GM23338 (cell line): Measurements from ENCODE around the gene APMAP. TPM values are rescaled to one million over a fixed set of nuclear protein-coding genes. Genes with fewer than 3 reads are reported as not detected.

Source experiments
- ATAC-seq: fragments of 200-7000 bp; cut with Tn5 transposase; 3 replicates; pipeline ENCODE4 v1.9.1; 2020
- DNase-seq: peaks from one replicate; pipeline ENCODE4 v3.0.0-alpha.2; 2015; ENCODE audit warnings: low spot score
- H2AFZ ChIP-seq: fragments of 200-600 bp; sonication (generic); 2 replicates; pipeline ENCODE4 v1.8.0; 2016; ENCODE audit warnings: antibody characterized with exemption, mild to moderate bottlenecking, moderate library complexity
- H3F3A ChIP-seq: fragments of 200-600 bp; sonication (generic); replicated peaks from 2 replicates; pipeline ENCODE4 v1.8.0; 2017; ENCODE audit warnings: antibody characterized with exemption, mixed run types, low read depth
- H3K27ac ChIP-seq: fragments of 200-600 bp; sonication (generic); 2 replicates; pipeline ENCODE4 v1.6.1; 2016; ENCODE audit warnings: low read depth
- H3K27me3 ChIP-seq: fragments of 200-600 bp; sonication (generic); 2 replicates; pipeline ENCODE4 v1.8.0; 2016; ENCODE audit warnings: mild to moderate bottlenecking, mixed run types, moderate library complexity; ENCODE audit not compliant: insufficient read depth
- H3K36me3 ChIP-seq: fragments of 200-600 bp; sonication (generic); 2 replicates; pipeline ENCODE4 v1.8.0; 2016; ENCODE audit warnings: mild to moderate bottlenecking; ENCODE audit not compliant: insufficient read depth
- H3K4me1 ChIP-seq: fragments of 200-600 bp; sonication (generic); 2 replicates; pipeline ENCODE4 v1.8.0; 2016; ENCODE audit warnings: mild to moderate bottlenecking, moderate library complexity; ENCODE audit not compliant: insufficient read depth
- H3K4me2 ChIP-seq: fragments of 200-600 bp; sonication (generic); 2 replicates; pipeline ENCODE4 v1.7.1; 2017; ENCODE audit warnings: mixed run types
- H3K4me3 ChIP-seq: fragments of 200-600 bp; sonication (generic); 2 replicates; pipeline ENCODE4 v1.6.1; 2016; ENCODE audit warnings: mixed run types
- H3K79me2 ChIP-seq: fragments of 200-600 bp; sonication (generic); replicated peaks from 2 replicates; pipeline ENCODE4 v1.8.0; 2017; ENCODE audit warnings: mild to moderate bottlenecking; ENCODE audit not compliant: insufficient read depth
- H3K9me2 ChIP-seq: fragments of 200-600 bp; sonication (generic); 2 replicates; pipeline ENCODE4 v1.8.0; 2017; ENCODE audit not compliant: insufficient read depth
- H4K20me1 ChIP-seq: fragments of 200-600 bp; sonication (generic); replicated peaks from 2 replicates; pipeline ENCODE4 v1.8.0; 2017; ENCODE audit warnings: mild to moderate bottlenecking; ENCODE audit not compliant: insufficient read depth
- H3K27ac Mint-ChIP-seq: 2 replicates; pipeline ENCODE4 v1.8.0; 2020; ENCODE audit warnings: inconsistent platforms, mild to moderate bottlenecking, moderate library complexity, mixed read lengths
- H3K27me3 Mint-ChIP-seq: 3 replicates; pipeline ENCODE4 v1.8.0; 2022; ENCODE audit warnings: low read depth, mild to moderate bottlenecking, moderate library complexity, mixed read lengths, inconsistent platforms; ENCODE audit not compliant: insufficient read depth, poor library complexity
- H3K36me3 Mint-ChIP-seq: 3 replicates; pipeline ENCODE4 v1.8.0; 2021; ENCODE audit warnings: low read depth, mild to moderate bottlenecking, inconsistent platforms, moderate library complexity, mixed read lengths
- H3K4me1 Mint-ChIP-seq: 3 replicates; pipeline ENCODE4 v1.8.0; 2020; ENCODE audit warnings: mild to moderate bottlenecking, inconsistent platforms, mixed read lengths
- H3K4me3 Mint-ChIP-seq: 3 replicates; pipeline ENCODE4 v1.8.0; 2021; ENCODE audit warnings: moderate library complexity, mild to moderate bottlenecking, inconsistent platforms, mixed read lengths
- H3K9me3 Mint-ChIP-seq: 3 replicates; pipeline ENCODE4 v1.8.0; 2020; ENCODE audit warnings: moderate library complexity, mild to moderate bottlenecking, inconsistent platforms, mixed read lengths
- CTCF ChIP-seq, 2 experiments: fragments of 200-600 bp in 1 of 2; sonication (generic) in 1 of 2; conservative IDR thresholded peaks; 2 replicates each; pipeline versions ENCODE4 v1.5.1 to v1.6.1; 2016 to 2017; ENCODE audit warnings: antibody characterized with exemption in 2 of 2, low read depth in 2 of 2, mild to moderate bottlenecking in 2 of 2, moderate library complexity in 1 of 2
- POLR2AphosphoS5 ChIP-seq: IDR thresholded peaks from 2 replicates; pipeline ENCODE4 v1.6.1; 2016; ENCODE audit warnings: antibody characterized with exemption, low read depth
- ZNF114 ChIP-seq: fragments of 250-450 bp; sonication (Bioruptor Pico); IDR thresholded peaks from 2 replicates; pipeline ENCODE4 v1.5.0; 2020; ENCODE audit warnings: mild to moderate bottlenecking, moderate library complexity
- ZNF331 ChIP-seq: fragments of 250-450 bp; sonication (Bioruptor Pico); IDR thresholded peaks from 2 replicates; pipeline ENCODE4 v1.5.0; 2020; ENCODE audit warnings: low read depth, mild to moderate bottlenecking, moderate library complexity
- ZNF462 ChIP-seq: fragments of 250-450 bp; sonication (Bioruptor Pico); IDR thresholded peaks from 2 replicates; pipeline ENCODE4 v1.5.0; 2020; ENCODE audit warnings: mild to moderate bottlenecking, moderate library complexity
- polyA plus RNA-seq: library from polyadenylated mRNA; unstranded; fragments of >200 nt; fragmentation: Nextera tagmentation; extraction: Ambion mirVana; gene quantifications from 2 replicates; pipeline ENCODE4 v1.2.1, GENCODE V29; 2016
- total RNA-seq: library from RNA; depleted of rRNA; stranded (reverse); fragments of >200 nt; shearing (Covaris generic); gene quantifications from 2 replicates; pipeline ENCODE4 v1.2.3, GENCODE V29; 2014

Gene APMAP
- total and polyA plus RNA-seq, 2 experiments from 2014 or later = 31.7 to 72.3 TPM

- TF ChIP-seq ZNF462 (CRISPR knock-in tag) = no peak
Observed at GRCh38 chr20:24981282-24981681, 11.3 kb downstream of the APMAP start (continued).

- peaks cover 46% of the 10 kb centered on the region for H3K79me2 ChIP-seq
- H3K27me3 Mint-ChIP-seq = peaks cover 5% of the 10 kb centered on the region
- peaks cover 2% of the 10 kb centered on the region; the same call in 1 of the 2 replicates for H4K20me1 ChIP-seq
- H3K4me1 ChIP-seq = no peaks in the 10 kb centered on the region
- H3K36me3 Mint-ChIP-seq = peaks cover 72% of the 10 kb centered on the region
- no peak overlapping the region for H3K4me2 ChIP-seq
- no peaks in the 10 kb centered on the region for H3K27me3 ChIP-seq
- H3K27ac ChIP-seq = no peak overlapping the region
- no peaks in the 10 kb centered on the region for H3F3A ChIP-seq
- no peak for ATAC-seq
- no peaks in the 10 kb centered on the region for H3K9me2 ChIP-seq
- no peak for DNase-seq
- no peak for TF ChIP-seq POLR2AphosphoS5
- no peak for TF ChIP-seq CTCF (conservative IDR thresholded peaks at IDR 0.05; ENCODE audit: low read depth in 2 of 2)
- TF ChIP-seq ZNF114 (CRISPR knock-in tag) = no peak
- no peak for TF ChIP-seq ZNF331 (CRISPR knock-in tag)
- peaks cover 20% of the 10 kb centered on the region for H3K9me3 Mint-ChIP-seq
- H3K4me1 Mint-ChIP-seq = no peaks in the 10 kb centered on the region
- no peak overlapping the region for H2AFZ ChIP-seq
- H3K27ac Mint-ChIP-seq = no peak overlapping the region
- H3K4me3 ChIP-seq = no peak overlapping the region
- no peak overlapping the region for H3K4me3 Mint-ChIP-seq
- H3K36me3 ChIP-seq = 0 out of 2 replicates have a peak, but pooled peaks cover 13% of the 10 kb centered on the region
Observed at GRCh38 chr20:24980291-24981053, 12.1 kb downstream of the APMAP start.
